Astrocyte (in vitro differentiated cells and primary cell): ENCODE data around the gene AUTS2. TPM values are rescaled to one million over a fixed set of nuclear protein-coding genes. Genes with fewer than 3 reads are reported as not detected.

Source experiments
- DNase-seq: peaks from one replicate; pipeline ENCODE4 v3.0.0-alpha.2; 2010; ENCODE audit warnings: low read depth
- FAIRE-seq: peaks from 2 replicates; lab custom pipeline; 2011; peaks lifted over from hg19 to GRCh38; lab: Jason Lieb, UNC
- H2AFZ ChIP-seq: 2 replicates; pipeline ENCODE4 v1.6.0; 2012; ENCODE audit warnings: low read depth, low read length, inconsistent platforms
- H3K27ac ChIP-seq: 2 replicates; pipeline ENCODE4 v1.5.1; 2011; ENCODE audit warnings: low read depth, low read length, inconsistent platforms
- H3K27me3 ChIP-seq: 2 replicates; pipeline ENCODE4 v1.6.0; 2011; ENCODE audit warnings: low read length, inconsistent platforms; ENCODE audit not compliant: insufficient read depth
- H3K36me3 ChIP-seq: 2 replicates; pipeline ENCODE4 v1.5.1; 2011; ENCODE audit warnings: low read length, inconsistent platforms; ENCODE audit not compliant: insufficient read depth
- H3K4me1 ChIP-seq: 2 replicates; pipeline ENCODE4 v1.5.1; 2011; ENCODE audit warnings: low read length, inconsistent platforms; ENCODE audit not compliant: insufficient read depth
- H3K4me2 ChIP-seq: 2 replicates; pipeline ENCODE4 v1.6.0; 2012; ENCODE audit warnings: low read length, inconsistent platforms
- H3K4me3 ChIP-seq: 2 replicates; pipeline ENCODE4 v1.5.1; 2011; ENCODE audit warnings: low read depth, mild to moderate bottlenecking, low read length, inconsistent platforms; ENCODE audit not compliant: insufficient read depth
- H3K79me2 ChIP-seq: 2 replicates; pipeline ENCODE4 v1.6.0; 2012; ENCODE audit warnings: mild to moderate bottlenecking, low read length, inconsistent platforms; ENCODE audit not compliant: insufficient read depth
- H3K9ac ChIP-seq: 2 replicates; pipeline ENCODE4 v1.6.0; 2012; ENCODE audit warnings: mild to moderate bottlenecking, low read length, inconsistent platforms
- H3K9me3 ChIP-seq: 2 replicates; pipeline ENCODE4 v1.5.1; 2012; ENCODE audit warnings: low read depth, mild to moderate bottlenecking, low read length, inconsistent platforms; ENCODE audit not compliant: insufficient read depth
- H4K20me1 ChIP-seq: 2 replicates; pipeline ENCODE4 v1.6.0; 2012; ENCODE audit warnings: low read length, inconsistent platforms; ENCODE audit not compliant: insufficient read depth
- H3K27ac Mint-ChIP-seq: one replicate; pipeline ENCODE4 v1.8.0; 2021; ENCODE audit warnings: mild to moderate bottlenecking, mixed read lengths; ENCODE audit not compliant: unreplicated experiment
- H3K27me3 Mint-ChIP-seq: one replicate; pipeline ENCODE4 v1.8.0; 2021; ENCODE audit warnings: low read depth, mixed read lengths; ENCODE audit not compliant: unreplicated experiment
- H3K36me3 Mint-ChIP-seq: one replicate; pipeline ENCODE4 v1.8.0; 2021; ENCODE audit warnings: low read depth, mixed read lengths; ENCODE audit not compliant: unreplicated experiment
- H3K4me1 Mint-ChIP-seq: one replicate; pipeline ENCODE4 v1.8.0; 2021; ENCODE audit warnings: low read depth, mixed read lengths; ENCODE audit not compliant: unreplicated experiment
- H3K4me3 Mint-ChIP-seq: one replicate; pipeline ENCODE4 v1.8.0; 2021; ENCODE audit warnings: mild to moderate bottlenecking, moderate library complexity, mixed read lengths; ENCODE audit not compliant: unreplicated experiment
- H3K9me3 Mint-ChIP-seq: one replicate; pipeline ENCODE4 v1.8.0; 2021; ENCODE audit warnings: mild to moderate bottlenecking, mixed read lengths; ENCODE audit not compliant: unreplicated experiment
- CTCF ChIP-seq: IDR thresholded peaks from 2 replicates; pipeline ENCODE4 v1.5.1; 2011; ENCODE audit warnings: low read depth, mild to moderate bottlenecking, inconsistent platforms, low read length, moderate library complexity; ENCODE audit not compliant: insufficient read depth
- EZH2 ChIP-seq: IDR thresholded peaks from 2 replicates; pipeline ENCODE4 v1.6.1; 2012; ENCODE audit warnings: mild to moderate bottlenecking, low read length, inconsistent platforms; ENCODE audit not compliant: insufficient read depth
- total RNA-seq: library from RNA; stranded (reverse); gene quantifications from 2 replicates; pipeline ENCODE4 v1.2.1, GENCODE V29; 2021

The AUTS2 gene
- total RNA-seq, 1 donor from 2014 or later: 73.2 TPM

DNA sequence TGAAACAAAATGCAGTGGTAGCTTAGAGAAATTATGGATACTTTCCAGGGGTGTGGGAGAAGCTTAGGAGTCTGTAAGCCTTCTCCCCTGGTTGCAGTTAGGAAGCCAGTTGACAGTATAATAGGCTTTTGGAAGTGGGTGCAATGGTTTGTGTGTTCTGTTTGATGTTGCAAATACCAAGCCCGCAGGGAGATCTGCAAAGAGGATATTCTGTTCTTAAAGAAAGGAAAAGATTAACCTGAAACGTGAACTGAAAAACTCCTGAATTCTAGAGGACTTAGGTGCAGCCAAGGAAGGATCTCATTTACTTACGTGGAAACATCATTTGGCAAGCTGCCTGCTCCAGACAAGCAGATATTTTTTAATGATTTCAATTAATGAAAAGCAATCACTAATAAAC lies 496.6 kb downstream of the AUTS2 start:
- Mint-ChIP-seq H3K4me1 (peaks cover 25% of the 10 kb centered on the region), H3K27ac (no peak overlapping the region)
- DNase-seq: no peak

GRCh38 chr7:70097645-70098044 lies 499.4 kb downstream of the AUTS2 start:
- Histone ChIP-seq H3K79me2 (no peaks in the 10 kb centered on the region), H3K4me1 (peaks cover 23% of the 10 kb centered on the region), H3K9me3 (no peaks in the 10 kb centered on the region), H3K4me3 (no peak overlapping the region), H3K9ac (no peak overlapping the region), H4K20me1 (no peaks in the 10 kb centered on the region), H3K27ac (no peak overlapping the region), H3K36me3 (no peaks in the 10 kb centered on the region), H2AFZ (no peak overlapping the region), H3K4me2 (no peak overlapping the region), H3K27me3 (no peaks in the 10 kb centered on the region)
- Mint-ChIP-seq H3K27me3 (no peaks in the 10 kb centered on the region), H3K4me1 (peaks cover 22% of the 10 kb centered on the region), H3K9me3 (no peaks in the 10 kb centered on the region), H3K27ac (no peak overlapping the region), H3K36me3 (no peaks in the 10 kb centered on the region), H3K4me3 (no peak overlapping the region)
- no peak for FAIRE-seq
- TF ChIP-seq EZH2: no peak
- TF ChIP-seq CTCF: no peak
- DNase-seq: no peak

More for the DNA sequence above, 496.6 kb downstream of the AUTS2 start:
- Histone ChIP-seq H3K79me2 (no peaks in the 10 kb centered on the region), H3K4me1 (peaks cover 30% of the 10 kb centered on the region), H2AFZ (no peak overlapping the region), H3K9ac (no peak overlapping the region), H3K27me3 (no peaks in the 10 kb centered on the region), H3K36me3 (no peaks in the 10 kb centered on the region), H3K9me3 (no peaks in the 10 kb centered on the region), H3K4me3 (no peak overlapping the region), H4K20me1 (no peaks in the 10 kb centered on the region), H3K4me2 (no peak overlapping the region), H3K27ac (no peak overlapping the region)
- no peak overlapping the region for H3K4me3 Mint-ChIP-seq
- TF ChIP-seq CTCF: no peak
- FAIRE-seq: no peak
- H3K27me3 Mint-ChIP-seq: no peaks in the 10 kb centered on the region
- H3K36me3 Mint-ChIP-seq: no peaks in the 10 kb centered on the region
- H3K9me3 Mint-ChIP-seq: no peaks in the 10 kb centered on the region

DNA sequence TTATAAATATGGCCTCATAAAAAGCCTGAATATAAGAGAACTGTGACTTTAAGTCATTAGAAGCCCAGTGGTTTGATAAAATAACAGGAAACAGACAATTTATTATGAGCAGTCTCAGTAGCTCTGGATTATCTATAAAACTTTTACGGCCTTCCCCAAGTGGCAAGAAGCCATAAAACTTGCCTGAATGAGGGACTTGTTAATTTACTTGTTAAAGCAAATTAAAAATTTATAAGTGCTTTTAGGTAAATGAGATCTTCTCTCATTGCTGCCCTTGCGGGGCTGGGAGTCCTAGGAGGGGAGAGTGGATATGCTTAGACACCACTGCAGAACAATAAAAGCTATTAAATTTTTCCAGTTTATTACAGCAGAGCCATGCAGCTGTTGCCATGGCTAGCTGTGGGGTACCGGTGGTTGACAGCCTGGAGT lies 499.9 kb downstream of the AUTS2 start:
- H3K36me3 ChIP-seq: no peaks in the 10 kb centered on the region
- no peaks in the 10 kb centered on the region for H3K27me3 Mint-ChIP-seq
- H3K4me1 Mint-ChIP-seq: peaks cover 18% of the 10 kb centered on the region
- peaks cover 18% of the 10 kb centered on the region for H3K4me1 ChIP-seq
- no peaks in the 10 kb centered on the region for H3K79me2 ChIP-seq
- no peaks in the 10 kb centered on the region for H3K9me3 Mint-ChIP-seq
- no peak overlapping the region for H3K4me2 ChIP-seq
- no peak overlapping the region for H3K4me3 ChIP-seq
- no peaks in the 10 kb centered on the region for H4K20me1 ChIP-seq
- H3K9me3 ChIP-seq: no peaks in the 10 kb centered on the region
- DNase-seq: peak; percentile 11
- H3K4me3 Mint-ChIP-seq: no peak overlapping the region
- H3K27me3 ChIP-seq: no peaks in the 10 kb centered on the region
- H3K9ac ChIP-seq: no peak overlapping the region
- H3K27ac ChIP-seq: no peak overlapping the region
- H3K27ac Mint-ChIP-seq: no peak overlapping the region
- FAIRE-seq: no peak
- no peak for TF ChIP-seq CTCF
- TF ChIP-seq EZH2: no peak
- H2AFZ ChIP-seq: no peak overlapping the region
- H3K36me3 Mint-ChIP-seq: no peaks in the 10 kb centered on the region
